HG03064 (cell line): ENCODE measurements around the gene TEX2.
"Not testable (repeated sequence)": the region's sequence is repeated elsewhere in the genome, so short reads cannot be mapped to it uniquely, and the experiment has no call there.

Experiments
- ATAC-seq: cut with Tn5 transposase; IDR thresholded peaks from one replicate; pipeline ENCODE4 v1.9.1; 2021; ENCODE audit warnings: low read depth; ENCODE audit not compliant: unreplicated experiment

TEX2 gene

GRCh38 chr17:64187093-64187895 is 75.8 kb downstream of the TEX2 start:
- ATAC-seq: no peak

GRCh38 chr17:64186171-64187092 is 76.6 kb downstream of the TEX2 start:
- ATAC-seq: no peak

- not testable (repeated sequence) for ATAC-seq
These were observed 77.5 kb downstream of the TEX2 start for GRCh38 chr17:64185557-64185956.

DNA sequence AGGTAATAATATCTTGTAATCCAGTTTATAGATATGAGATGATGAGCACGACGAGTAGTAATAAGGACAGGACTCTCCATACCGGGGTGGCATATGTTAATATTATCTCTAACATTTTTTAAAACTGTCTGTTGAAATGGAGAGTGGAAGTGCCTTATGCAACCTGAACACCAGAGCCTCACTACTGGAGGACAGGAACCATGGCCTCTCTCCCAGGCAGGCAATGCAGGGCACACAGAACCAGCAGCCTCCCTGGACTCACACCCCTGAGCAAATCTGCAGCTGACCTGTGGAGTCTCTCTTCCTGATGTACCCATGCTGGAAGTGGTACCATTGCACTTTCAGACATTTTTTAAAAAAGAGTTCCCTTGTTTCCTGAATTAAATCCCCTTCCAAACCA is 78.0 kb downstream of the TEX2 start:
- no peak for ATAC-seq

DNA sequence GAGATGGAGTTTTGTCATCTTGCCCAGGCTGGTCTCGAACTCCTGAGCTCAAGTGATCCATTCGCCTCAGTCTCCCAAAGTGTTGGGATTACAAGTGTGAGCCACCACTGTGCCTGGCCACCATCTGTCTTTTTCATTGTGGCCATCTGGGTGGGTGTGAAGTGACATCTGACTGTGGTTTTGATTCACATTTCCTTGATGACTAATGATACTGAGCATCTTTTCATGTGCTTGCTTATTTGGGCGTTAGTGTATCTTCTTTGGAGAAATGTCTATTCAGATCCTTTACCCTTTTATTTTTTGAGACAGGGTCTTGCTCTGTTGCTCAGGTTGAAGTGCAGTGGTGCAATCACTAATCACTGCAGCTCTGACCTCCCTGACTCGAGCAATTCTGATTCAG is 79.2 kb downstream of the TEX2 start:
- ATAC-seq: no peak

DNA sequence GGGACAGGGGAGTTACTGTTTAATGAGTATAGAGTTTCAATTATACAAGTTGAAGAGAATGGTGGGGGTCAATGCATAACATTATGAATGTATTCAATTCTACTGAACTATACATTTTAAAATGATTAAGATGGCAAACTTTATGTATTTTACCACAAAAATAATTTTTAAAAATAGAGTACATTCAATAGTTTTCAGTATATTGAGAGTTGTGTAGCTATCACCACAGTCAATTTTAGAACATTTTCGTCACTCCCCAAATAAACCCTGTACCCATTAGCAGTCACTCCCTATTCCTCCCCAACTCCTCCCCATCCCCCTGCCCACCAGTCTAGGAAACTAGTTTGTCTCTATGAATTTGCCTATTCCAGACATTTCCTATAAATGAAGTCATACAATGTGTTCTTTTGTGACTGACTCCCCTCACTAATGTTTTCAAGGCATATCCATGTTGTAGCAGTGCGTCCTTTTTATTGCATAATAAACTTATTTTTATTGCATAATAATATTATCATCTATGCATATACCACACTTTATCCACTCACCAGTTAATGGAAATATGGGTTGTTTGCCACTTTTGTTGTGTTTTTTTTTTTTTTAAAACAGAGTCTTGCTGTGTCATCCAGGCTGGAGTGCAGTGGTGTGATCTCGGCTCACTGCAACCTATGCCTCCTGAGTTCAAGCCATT is 80.6 kb downstream of the TEX2 start:
- ATAC-seq: no peak

DNA sequence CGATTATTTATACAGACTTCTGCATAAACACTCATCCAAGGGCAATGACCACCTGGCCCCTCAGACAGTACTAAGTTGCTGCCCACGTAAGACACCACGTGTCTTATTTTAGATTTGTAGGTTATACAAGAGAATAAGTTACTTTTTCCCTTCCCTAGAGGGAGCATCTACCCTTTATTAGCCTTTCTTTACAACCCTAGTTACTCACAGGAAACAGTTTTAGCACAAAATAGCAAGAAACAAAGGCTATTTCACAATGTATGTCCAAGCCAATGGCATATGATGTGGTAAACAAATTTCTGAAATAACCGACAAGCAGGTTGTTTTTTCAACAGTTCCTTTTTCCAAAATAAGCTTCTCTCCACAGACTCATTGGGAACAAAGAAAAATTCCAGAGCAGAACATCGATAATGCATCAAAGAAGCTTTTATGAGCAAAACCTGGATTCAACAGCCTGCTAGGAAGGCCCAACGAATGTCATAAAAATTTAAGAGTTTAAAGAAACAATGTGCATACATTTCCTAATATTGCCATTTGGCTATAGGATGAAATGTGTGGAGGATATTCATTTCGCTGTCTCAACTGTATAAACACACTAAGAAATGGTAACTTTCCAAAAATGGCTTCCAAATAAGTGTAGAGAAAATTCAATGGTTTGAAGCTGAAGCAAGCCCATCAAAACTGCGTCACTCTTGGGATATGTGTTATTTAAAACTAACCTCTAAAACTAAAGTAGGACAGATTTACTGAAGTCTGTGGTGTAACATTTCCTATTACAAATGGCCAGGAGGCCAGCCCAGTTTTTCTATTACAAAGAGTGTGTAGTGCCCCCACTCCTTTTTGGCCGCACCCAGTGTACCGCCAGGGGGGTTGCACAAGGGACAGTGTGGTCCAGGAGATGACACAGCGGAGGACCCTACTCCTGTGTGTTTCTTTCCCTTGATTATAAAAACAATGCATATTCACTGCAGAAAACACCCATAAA is 82.7 kb downstream of the TEX2 start:
- ATAC-seq: no peak

DNA sequence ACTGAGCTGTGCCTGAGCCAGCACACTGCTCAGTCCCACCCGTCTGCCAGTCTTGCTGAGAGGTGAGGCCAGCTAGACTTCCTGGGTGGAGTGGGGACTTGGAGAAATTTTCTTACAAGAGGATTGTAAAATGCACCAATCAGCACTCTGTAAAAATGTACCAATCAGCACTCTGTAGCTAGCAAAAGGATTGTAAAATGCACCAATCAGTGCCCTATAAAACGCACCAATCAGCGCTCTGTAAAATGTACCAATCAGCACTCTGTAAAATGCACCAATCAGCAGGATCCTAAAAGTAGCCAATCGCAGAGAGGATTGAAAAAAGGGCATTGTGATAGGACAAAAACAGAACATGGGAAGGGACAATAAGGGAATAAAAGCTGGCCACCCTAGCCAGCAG is 84.0 kb downstream of the TEX2 start:
- ATAC-seq: not testable (repeated sequence)

- no peak for ATAC-seq
These were observed 84.8 kb downstream of the TEX2 start for GRCh38 chr17:64178011-64178825.

DNA sequence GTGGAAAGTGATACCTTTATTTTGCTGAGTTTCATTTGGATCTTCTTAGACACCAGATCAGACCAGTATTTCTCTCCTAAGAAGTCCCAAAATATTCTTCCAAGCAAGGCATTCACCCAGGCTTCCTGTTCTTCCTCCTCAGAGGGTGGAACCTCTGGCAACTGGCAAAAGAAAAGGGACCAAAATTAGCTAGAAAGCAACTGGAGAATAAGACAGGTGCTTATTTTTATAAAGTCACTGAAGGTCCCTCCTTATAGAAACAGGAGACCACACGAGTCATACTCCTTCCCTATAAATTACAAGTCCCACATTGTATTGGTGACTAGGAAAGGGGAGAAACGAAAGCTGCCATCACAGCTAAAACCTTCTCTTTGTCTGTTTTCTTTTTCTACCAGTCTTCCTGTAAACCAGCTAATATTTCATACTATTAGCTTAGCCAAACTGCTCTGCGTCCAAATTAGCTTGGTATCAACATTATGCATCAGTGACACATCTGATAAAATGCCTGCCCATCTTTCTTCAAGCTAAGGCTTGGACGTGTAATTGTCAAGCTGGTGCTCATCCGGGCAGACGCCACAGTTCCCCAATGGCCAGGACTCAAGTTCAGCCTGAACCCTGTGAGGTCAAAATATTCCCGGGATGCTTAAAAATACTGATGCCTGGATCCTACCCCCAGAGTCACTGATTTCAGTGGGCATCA is 85.6 kb downstream of the TEX2 start:
- ATAC-seq: no peak

GRCh38 chr17:64176556-64176955 is 86.5 kb downstream of the TEX2 start:
- no peak for ATAC-seq

- no peak for ATAC-seq
These were observed 88.2 kb downstream of the TEX2 start for GRCh38 chr17:64174686-64175456.

DNA sequence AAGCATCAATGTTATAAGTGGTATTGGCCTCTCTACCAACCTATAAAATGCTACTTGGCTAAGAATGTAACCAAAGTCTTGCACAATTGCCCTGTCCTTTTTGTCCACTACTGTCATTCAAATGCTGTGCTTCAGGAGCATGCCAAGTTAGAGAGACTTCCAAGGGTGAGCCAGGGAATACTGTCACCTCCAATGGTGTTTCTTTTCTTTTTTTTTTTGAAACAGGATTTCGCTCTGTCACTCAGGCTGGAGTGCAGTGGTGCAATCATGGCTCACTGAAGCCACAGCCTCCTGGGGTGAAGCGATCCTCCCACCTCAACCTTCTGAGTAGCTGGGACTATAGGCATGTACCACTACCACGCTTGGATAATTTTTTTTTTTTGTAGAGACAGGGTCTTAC is 89.4 kb downstream of the TEX2 start:
- no peak for ATAC-seq

GRCh38 chr17:64172510-64172909 is 90.5 kb downstream of the TEX2 start:
- no peak for ATAC-seq

DNA sequence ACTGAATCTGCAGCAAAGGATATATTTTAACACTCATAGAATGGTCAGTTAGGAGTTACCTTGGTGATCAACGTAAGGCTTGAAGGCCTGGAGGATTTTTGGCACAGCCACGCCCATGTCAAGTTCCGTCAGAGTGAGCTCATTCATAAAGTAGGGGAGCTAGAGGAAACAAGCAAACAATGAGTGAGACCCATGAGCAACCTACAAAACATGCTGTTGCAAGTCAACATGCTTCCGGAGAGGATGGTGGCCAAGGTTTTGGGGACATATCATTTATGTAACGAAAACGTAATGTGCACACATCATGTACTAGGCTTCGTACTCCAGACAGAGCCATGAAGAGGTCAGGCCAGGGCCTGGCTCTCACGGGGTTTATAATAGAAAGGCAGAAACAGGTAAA is 92.0 kb downstream of the TEX2 start:
- ATAC-seq: no peak

GRCh38 chr17:64170286-64170685 is 92.8 kb downstream of the TEX2 start:
- no peak for ATAC-seq

GRCh38 chr17:64167666-64168065 is 95.4 kb downstream of the TEX2 start:
- ATAC-seq: not testable (repeated sequence)

DNA sequence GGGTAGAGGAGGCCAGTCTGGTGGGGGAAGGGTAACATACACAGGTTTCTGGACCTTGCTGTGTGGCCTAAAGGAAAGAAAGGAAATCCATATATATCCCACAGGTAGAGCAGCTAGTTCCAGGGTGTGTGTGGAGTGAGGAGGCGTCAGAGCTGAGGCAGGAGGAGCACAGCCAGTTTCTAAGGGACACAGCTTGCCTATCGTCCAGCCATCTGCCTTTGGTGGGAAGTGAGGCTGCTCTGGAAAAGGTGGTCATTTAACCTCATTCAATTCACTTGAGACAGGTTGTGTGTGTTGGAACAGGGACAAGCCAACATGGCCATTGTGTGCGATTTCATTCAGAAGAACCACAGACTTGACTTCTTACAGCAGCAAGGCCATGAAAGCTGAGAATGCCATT is 96.2 kb downstream of the TEX2 start:
- ATAC-seq: no peak
